ENCODE data around the gene KCNJ1.

DNA sequence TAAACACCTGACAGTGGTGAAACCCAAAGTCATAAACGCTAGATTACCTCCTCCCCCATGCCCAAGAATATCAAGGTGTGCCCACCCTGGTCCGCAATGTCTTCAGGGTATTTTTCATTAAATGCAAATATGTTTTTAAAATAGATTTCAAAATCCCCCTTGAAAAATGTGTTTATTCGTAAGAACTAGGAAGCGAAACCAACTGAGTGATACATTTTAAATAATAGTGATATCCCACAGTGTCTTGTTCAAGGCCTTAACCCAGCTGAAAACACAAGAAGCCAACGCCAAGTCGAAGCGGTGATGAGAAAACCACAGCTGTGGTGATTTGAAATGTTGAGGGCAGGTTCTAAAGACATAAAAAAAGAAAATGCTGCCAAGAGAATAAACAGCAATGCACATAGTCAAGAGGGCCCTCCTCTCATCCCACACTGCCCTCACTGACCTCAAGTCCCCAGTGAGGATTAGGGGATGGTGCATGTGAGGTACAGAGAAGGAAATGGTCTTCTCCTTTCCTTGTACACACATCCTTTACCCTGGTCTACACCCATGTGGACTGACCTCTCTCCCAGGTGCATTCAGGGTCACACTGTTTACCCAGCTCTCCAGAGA lies 25.5 kb downstream of the KCNJ1 start:
- TF ChIP-seq YY1 (IDR thresholded peaks at IDR 0.05; ENCODE audit: insufficient read depth, insufficient read length) (no peak), ZNF274 (IDR thresholded peaks at IDR 0.05; ENCODE audit: low read depth, low read length) (no peak)

Data from NT2/D1 (cell line).